Keratinocyte (primary cell): ENCODE measurements around the gene USP49.

Source experiments
- CTCF ChIP-seq, 3 experiments: IDR thresholded peaks in 1 of 3; conservative IDR thresholded peaks in 1 of 3; optimal IDR thresholded peaks in 1 of 3; 2 replicates in 2 of 3; 3 replicates in 1 of 3; pipeline versions ENCODE3 to v1.5.1; 2011; ENCODE audit warnings: low read length in 3 of 3, mild to moderate bottlenecking in 3 of 3, moderate library complexity in 2 of 3, control low read depth in 1 of 3, inconsistent platforms in 1 of 3; ENCODE audit not compliant: insufficient read depth in 2 of 3; ENCODE audit errors: extremely low read depth in 1 of 3
- EZH2 ChIP-seq: IDR thresholded peaks from one replicate; pipeline ENCODE4 v1.6.1; 2012; ENCODE audit warnings: inconsistent platforms, mild to moderate bottlenecking, low read length, moderate library complexity

- TF ChIP-seq CTCF (optimal IDR thresholded peaks at IDR 0.05 in 1 of 3, IDR thresholded peaks at IDR 0.05 in 1 of 3, conservative IDR thresholded peaks at IDR 0.05 in 1 of 3; ENCODE audit: extremely low read depth in 1 of 3, insufficient read depth in 2 of 3, low read length in 3 of 3) = no peak
- TF ChIP-seq EZH2 = no peak
Observed at GRCh38 chr6:41894366-41895299, 542 bp downstream of the USP49 start.
